Astrocyte (in vitro differentiated cells and primary cell): Measurements from ENCODE around the gene UBE2U.

ENCODE experiments used
- EZH2 ChIP-seq: IDR thresholded peaks from 2 replicates; pipeline ENCODE4 v1.6.1; 2012; ENCODE audit warnings: mild to moderate bottlenecking, low read length, inconsistent platforms; ENCODE audit not compliant: insufficient read depth
- TF ChIP-seq, protein P1 (sequence below): IDR thresholded peaks from 2 replicates; pipeline ENCODE4 v1.5.1; 2011; ENCODE audit warnings: low read depth, mild to moderate bottlenecking, inconsistent platforms, low read length, moderate library complexity; ENCODE audit not compliant: insufficient read depth

DNA sequence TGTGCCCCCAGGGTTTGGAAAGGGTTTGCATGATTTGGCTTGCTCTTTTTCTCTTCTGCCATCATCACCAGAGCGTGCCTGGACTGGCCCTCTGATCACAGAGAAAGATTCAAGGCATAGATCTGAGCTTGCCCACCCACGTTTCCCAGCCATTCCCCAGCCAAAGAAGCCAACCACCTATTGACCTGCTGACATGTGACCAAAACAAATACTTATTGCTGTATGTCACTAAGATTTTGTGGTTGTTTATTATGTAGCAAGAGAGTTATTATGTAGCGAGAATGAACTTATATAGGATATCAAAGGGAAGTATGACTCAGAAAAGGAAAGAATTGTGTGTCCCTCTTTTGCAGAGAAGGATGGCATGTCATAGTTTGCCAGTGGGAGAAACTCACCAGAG is 59.9 kb downstream of the UBE2U start:
- TF ChIP-seq, protein P1, sequence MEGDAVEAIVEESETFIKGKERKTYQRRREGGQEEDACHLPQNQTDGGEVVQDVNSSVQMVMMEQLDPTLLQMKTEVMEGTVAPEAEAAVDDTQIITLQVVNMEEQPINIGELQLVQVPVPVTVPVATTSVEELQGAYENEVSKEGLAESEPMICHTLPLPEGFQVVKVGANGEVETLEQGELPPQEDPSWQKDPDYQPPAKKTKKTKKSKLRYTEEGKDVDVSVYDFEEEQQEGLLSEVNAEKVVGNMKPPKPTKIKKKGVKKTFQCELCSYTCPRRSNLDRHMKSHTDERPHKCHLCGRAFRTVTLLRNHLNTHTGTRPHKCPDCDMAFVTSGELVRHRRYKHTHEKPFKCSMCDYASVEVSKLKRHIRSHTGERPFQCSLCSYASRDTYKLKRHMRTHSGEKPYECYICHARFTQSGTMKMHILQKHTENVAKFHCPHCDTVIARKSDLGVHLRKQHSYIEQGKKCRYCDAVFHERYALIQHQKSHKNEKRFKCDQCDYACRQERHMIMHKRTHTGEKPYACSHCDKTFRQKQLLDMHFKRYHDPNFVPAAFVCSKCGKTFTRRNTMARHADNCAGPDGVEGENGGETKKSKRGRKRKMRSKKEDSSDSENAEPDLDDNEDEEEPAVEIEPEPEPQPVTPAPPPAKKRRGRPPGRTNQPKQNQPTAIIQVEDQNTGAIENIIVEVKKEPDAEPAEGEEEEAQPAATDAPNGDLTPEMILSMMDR, result no peak
- TF ChIP-seq EZH2, result no peak
